Neural progenitor cell (in vitro differentiated cells): ENCODE data around the gene AVPR1B. TPM values are rescaled to one million over a fixed set of nuclear protein-coding genes. Genes with fewer than 3 reads are reported as not detected.

Source experiments
- DNase-seq: peaks from one replicate; pipeline ENCODE4 v3.0.0-alpha.2; 2016; ENCODE audit warnings: low spot score
- H2AFZ ChIP-seq: fragments of 200-600 bp; sonication (generic); replicated peaks from 2 replicates; pipeline ENCODE4 v1.6.1; 2016; ENCODE audit warnings: antibody characterized with exemption
- H3F3A ChIP-seq: fragments of 200-600 bp; sonication (generic); 2 replicates; pipeline ENCODE4 v1.6.1; 2016; ENCODE audit warnings: antibody characterized with exemption, low read depth
- H3K27ac ChIP-seq: fragments of 200-600 bp; sonication (generic); 2 replicates; pipeline ENCODE4 v1.5.1; 2016; ENCODE audit warnings: mild to moderate bottlenecking
- H3K27me3 ChIP-seq: fragments of 200-600 bp; sonication (generic); 2 replicates; pipeline ENCODE4 v1.6.1; 2016; ENCODE audit warnings: mild to moderate bottlenecking, moderate library complexity
- H3K36me3 ChIP-seq: fragments of 200-600 bp; sonication (generic); 2 replicates; pipeline ENCODE4 v1.5.1; 2016
- H3K4me1 ChIP-seq: fragments of 200-600 bp; sonication (generic); 2 replicates; pipeline ENCODE4 v1.6.1; 2016; ENCODE audit warnings: mixed run types
- H3K4me2 ChIP-seq: fragments of 200-600 bp; sonication (generic); 2 replicates; pipeline ENCODE4 v1.6.1; 2016
- H3K4me3 ChIP-seq: fragments of 200-600 bp; sonication (generic); 2 replicates; pipeline ENCODE4 v1.5.1; 2016
- H3K79me2 ChIP-seq: fragments of 200-600 bp; sonication (generic); 2 replicates; pipeline ENCODE4 v1.6.1; 2016; ENCODE audit warnings: low read depth
- H3K9ac ChIP-seq: fragments of 200-600 bp; sonication (generic); 2 replicates; pipeline ENCODE4 v1.6.1; 2016
- H3K9me3 ChIP-seq: fragments of 200-600 bp; sonication (generic); 2 replicates; pipeline ENCODE4 v1.5.1; 2016; ENCODE audit warnings: low read depth
- H4K20me1 ChIP-seq: fragments of 200-600 bp; sonication (generic); 2 replicates; pipeline ENCODE4 v1.6.1; 2016; ENCODE audit warnings: low read depth
- H3K27ac Mint-ChIP-seq: 3 replicates; pipeline ENCODE4 v1.8.0; 2021; ENCODE audit warnings: mixed read lengths
- H3K27me3 Mint-ChIP-seq: 2 replicates; pipeline ENCODE4 v1.8.0; 2022; ENCODE audit warnings: low read depth, mild to moderate bottlenecking, inconsistent platforms, moderate library complexity, mixed read lengths; ENCODE audit not compliant: insufficient read depth
- H3K36me3 Mint-ChIP-seq: 3 replicates; pipeline ENCODE4 v1.8.0; 2021; ENCODE audit warnings: mixed read lengths
- H3K4me1 Mint-ChIP-seq: 3 replicates; pipeline ENCODE4 v1.8.0; 2021; ENCODE audit warnings: mixed read lengths
- H3K4me3 Mint-ChIP-seq: 3 replicates; pipeline ENCODE4 v1.8.0; 2021; ENCODE audit warnings: mild to moderate bottlenecking, moderate library complexity, mixed read lengths
- H3K9me3 Mint-ChIP-seq: 3 replicates; pipeline ENCODE4 v1.8.0; 2020; ENCODE audit warnings: mixed read lengths
- EZH2 ChIP-seq: fragments of 200-600 bp; sonication (generic); IDR thresholded peaks from 2 replicates; pipeline ENCODE4 v1.6.1; 2017; ENCODE audit warnings: antibody characterized with exemption, mild to moderate bottlenecking, moderate library complexity
- EZH2phosphoT487 ChIP-seq: fragments of 200-600 bp; sonication (generic); IDR thresholded peaks from 2 replicates; pipeline ENCODE4 v1.6.1; 2017; ENCODE audit warnings: antibody characterized with exemption
- total RNA-seq: library from RNA; depleted of rRNA; stranded (reverse); fragments of >200 nt; gene quantifications from 2 replicates; pipeline ENCODE4 v1.2.3, GENCODE V29; 2015; ENCODE audit warnings: low replicate concordance
- TF ChIP-seq, protein P1 (sequence below): fragments of 200-600 bp; sonication (generic); IDR thresholded peaks from 2 replicates; pipeline ENCODE4 v1.5.1; 2017; ENCODE audit warnings: antibody characterized with exemption, mild to moderate bottlenecking

Gene AVPR1B
- total RNA-seq, 1 donor from 2014 or later, result not detected

DNA sequence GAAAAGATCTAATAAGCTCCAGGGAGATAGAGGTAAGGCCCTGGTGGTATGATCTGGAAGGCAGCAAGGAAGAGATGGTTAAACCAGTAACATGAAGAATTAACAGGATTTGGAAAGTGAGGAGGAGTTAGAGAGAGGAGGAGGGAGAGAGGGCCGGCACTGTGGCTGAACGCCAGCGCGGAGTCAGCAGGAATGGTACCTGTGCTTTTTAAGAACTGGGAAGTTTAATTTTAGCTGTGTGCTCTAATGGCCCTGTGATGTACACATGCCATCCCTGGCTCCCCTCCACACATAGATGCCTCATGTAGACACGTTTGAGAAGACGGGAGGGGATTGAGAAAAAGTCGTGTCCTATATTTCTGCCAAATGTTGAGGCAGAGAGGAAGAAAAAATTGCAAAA, 13.8 kb upstream of the AVPR1B start:
- H3K27ac ChIP-seq, result no peak overlapping the region
- Mint-ChIP-seq H3K9me3 (no peaks in the 10 kb centered on the region), H3K36me3 (no peaks in the 10 kb centered on the region), H3K4me1 (peaks cover 16% of the 10 kb centered on the region), H3K27ac (no peak overlapping the region), H3K27me3 (peaks cover 12% of the 10 kb centered on the region), H3K4me3 (no peak overlapping the region)
- H3K9me3 ChIP-seq, result no peaks in the 10 kb centered on the region
- H3K27me3 ChIP-seq, result no peaks in the 10 kb centered on the region
- H3K4me2 ChIP-seq, result no peak overlapping the region
- H3K79me2 ChIP-seq, result no peaks in the 10 kb centered on the region
- TF ChIP-seq, protein P1, sequence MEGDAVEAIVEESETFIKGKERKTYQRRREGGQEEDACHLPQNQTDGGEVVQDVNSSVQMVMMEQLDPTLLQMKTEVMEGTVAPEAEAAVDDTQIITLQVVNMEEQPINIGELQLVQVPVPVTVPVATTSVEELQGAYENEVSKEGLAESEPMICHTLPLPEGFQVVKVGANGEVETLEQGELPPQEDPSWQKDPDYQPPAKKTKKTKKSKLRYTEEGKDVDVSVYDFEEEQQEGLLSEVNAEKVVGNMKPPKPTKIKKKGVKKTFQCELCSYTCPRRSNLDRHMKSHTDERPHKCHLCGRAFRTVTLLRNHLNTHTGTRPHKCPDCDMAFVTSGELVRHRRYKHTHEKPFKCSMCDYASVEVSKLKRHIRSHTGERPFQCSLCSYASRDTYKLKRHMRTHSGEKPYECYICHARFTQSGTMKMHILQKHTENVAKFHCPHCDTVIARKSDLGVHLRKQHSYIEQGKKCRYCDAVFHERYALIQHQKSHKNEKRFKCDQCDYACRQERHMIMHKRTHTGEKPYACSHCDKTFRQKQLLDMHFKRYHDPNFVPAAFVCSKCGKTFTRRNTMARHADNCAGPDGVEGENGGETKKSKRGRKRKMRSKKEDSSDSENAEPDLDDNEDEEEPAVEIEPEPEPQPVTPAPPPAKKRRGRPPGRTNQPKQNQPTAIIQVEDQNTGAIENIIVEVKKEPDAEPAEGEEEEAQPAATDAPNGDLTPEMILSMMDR, result no peak
- TF ChIP-seq EZH2phosphoT487 (no peak), EZH2 (no peak)
- no peak overlapping the region for H2AFZ ChIP-seq
- no peak for DNase-seq
- no peaks in the 10 kb centered on the region for H3K4me1 ChIP-seq
- no peaks in the 10 kb centered on the region for H4K20me1 ChIP-seq
- H3K36me3 ChIP-seq, result no peaks in the 10 kb centered on the region
- no peaks in the 10 kb centered on the region for H3F3A ChIP-seq
- H3K4me3 ChIP-seq, result no peak overlapping the region
- H3K9ac ChIP-seq, result no peak overlapping the region

DNA sequence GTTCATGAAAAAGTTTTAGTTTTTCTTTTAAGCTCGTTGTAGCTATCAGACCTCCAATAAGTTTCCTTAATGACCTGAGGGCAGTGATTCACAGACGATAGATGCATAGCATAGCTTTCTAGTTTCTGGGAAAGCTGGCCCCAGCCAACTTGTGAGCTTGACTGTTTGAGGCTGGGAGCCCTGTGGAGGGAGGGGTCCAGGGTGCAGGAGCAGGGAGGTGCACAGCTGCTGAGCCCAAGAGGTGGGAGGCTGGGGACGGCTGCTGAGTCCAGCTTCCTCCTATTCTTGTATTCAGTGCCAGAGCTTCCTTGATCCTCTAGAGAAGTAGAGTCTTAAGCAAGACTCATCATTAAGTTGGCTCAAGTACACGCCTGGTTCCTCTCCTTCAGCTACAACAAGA, 11.0 kb upstream of the AVPR1B start:
- H3K4me1 ChIP-seq, result no peaks in the 10 kb centered on the region
- H3K36me3 Mint-ChIP-seq, result no peaks in the 10 kb centered on the region
- no peak overlapping the region for H3K4me2 ChIP-seq
- TF ChIP-seq EZH2phosphoT487, result no peak
- no peak for TF ChIP-seq EZH2
- TF ChIP-seq, protein P1, result no peak
- H3F3A ChIP-seq, result no peaks in the 10 kb centered on the region
- H3K9ac ChIP-seq, result no peak overlapping the region
- no peak overlapping the region for H3K4me3 ChIP-seq
- DNase-seq, result no peak
- no peaks in the 10 kb centered on the region for H3K79me2 ChIP-seq
- H3K27ac Mint-ChIP-seq, result no peak overlapping the region
- H3K9me3 ChIP-seq, result no peaks in the 10 kb centered on the region
- H3K27me3 ChIP-seq, result no peaks in the 10 kb centered on the region
- H2AFZ ChIP-seq, result no peak overlapping the region
- peaks cover 5% of the 10 kb centered on the region for H3K9me3 Mint-ChIP-seq
- no peaks in the 10 kb centered on the region for H4K20me1 ChIP-seq
- no peak overlapping the region for H3K4me3 Mint-ChIP-seq
- peaks cover 7% of the 10 kb centered on the region for H3K27me3 Mint-ChIP-seq
- no peaks in the 10 kb centered on the region for H3K36me3 ChIP-seq
- peaks cover 3% of the 10 kb centered on the region for H3K4me1 Mint-ChIP-seq
- H3K27ac ChIP-seq, result no peak overlapping the region

DNA sequence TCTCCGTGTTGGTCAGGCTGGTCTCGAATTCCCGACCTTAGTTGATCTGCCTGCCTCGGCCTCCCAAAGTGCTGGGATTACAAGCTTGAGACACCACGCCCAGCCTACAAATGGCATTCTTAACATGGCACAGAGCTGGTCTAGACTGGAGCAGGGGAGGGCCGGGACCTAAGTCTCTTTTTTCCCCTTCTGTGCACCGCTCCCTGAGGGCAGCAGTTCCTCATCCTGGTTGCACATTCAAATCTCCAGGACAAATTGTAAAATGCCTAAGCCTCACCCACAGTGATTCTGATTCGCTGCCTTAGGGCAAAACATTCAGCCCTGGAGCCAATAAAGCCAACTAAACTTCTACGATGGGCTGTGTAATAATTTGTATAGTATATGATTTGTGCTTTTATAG, 10.1 kb upstream of the AVPR1B start:
- no peak for DNase-seq
- Mint-ChIP-seq H3K9me3 (peaks cover 9% of the 10 kb centered on the region), H3K27me3 (peaks cover 7% of the 10 kb centered on the region), H3K36me3 (peaks cover under 1% of the 10 kb centered on the region), H3K27ac (no peak overlapping the region), H3K4me1 (peaks cover 3% of the 10 kb centered on the region), H3K4me3 (no peak overlapping the region)
- H3K9ac ChIP-seq, result no peak overlapping the region
- no peak overlapping the region for H2AFZ ChIP-seq
- H3K27ac ChIP-seq, result no peak overlapping the region
- TF ChIP-seq EZH2phosphoT487 (no peak), EZH2 (no peak)
- TF ChIP-seq, protein P1, result no peak
- H3K4me3 ChIP-seq, result no peak overlapping the region
- no peaks in the 10 kb centered on the region for H3K36me3 ChIP-seq
- H3F3A ChIP-seq, result no peaks in the 10 kb centered on the region
- no peaks in the 10 kb centered on the region for H3K27me3 ChIP-seq
- no peaks in the 10 kb centered on the region for H3K4me1 ChIP-seq
- no peaks in the 10 kb centered on the region for H3K9me3 ChIP-seq
- H4K20me1 ChIP-seq, result no peaks in the 10 kb centered on the region
- no peaks in the 10 kb centered on the region for H3K79me2 ChIP-seq
- H3K4me2 ChIP-seq, result no peak overlapping the region
